Activated CD8-positive, alpha-beta memory T cell treated with anti-CD3 and anti-CD28 coated beads, Interleukin-2, amount 50 U/mL, for 1 hour (primary cell): ENCODE results near the gene SLC6A5.
"Not testable (repeated sequence)": the region's sequence is repeated elsewhere in the genome, so short reads cannot be mapped to it uniquely, and the experiment has no call there.

Experiments used
- DNase-seq: peaks from one replicate; pipeline ENCODE4 v3.0.0-alpha.2; 2020; ENCODE audit errors: extremely low read depth

SLC6A5 gene

DNA sequence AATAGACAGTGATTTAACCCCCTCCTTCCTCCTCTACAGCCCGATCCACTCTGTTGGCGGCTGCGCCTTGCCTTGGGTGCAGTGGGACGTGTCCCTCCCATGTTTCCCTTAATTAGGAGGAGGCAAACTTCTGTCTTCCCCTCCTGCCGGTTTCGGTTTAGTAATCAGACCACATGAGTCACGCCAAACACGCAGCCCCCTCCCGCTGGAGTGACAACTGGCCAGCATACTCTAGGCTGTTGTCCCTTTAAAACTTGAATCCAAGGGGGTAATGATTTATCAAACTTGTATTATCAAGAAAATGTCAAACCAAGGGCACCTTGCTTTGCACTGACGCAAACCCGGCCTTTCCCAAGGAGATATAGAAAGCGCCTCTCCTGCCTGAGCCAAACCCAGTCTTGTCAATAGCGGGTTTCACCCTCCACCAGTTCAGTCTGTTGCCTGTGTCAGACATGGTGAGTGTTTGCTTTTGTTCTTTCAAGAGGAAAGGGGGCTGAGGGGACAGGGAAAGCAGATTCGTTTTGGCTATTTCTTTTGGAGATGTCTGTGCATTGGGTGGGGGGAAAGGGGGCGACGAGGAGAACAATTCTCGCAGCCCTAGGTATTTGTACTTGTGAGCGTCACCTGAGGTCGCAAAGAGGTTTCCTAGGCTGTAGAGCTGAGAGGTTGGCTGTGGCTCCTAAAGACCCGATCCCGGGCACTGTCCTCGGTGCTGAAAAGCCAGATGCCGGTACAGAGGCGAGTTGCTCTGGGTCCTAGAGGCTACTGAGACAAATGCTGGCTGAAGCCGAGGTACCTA is at the start of gene SLC6A5:
SLC6A5 (plus strand) TSS at position 388 of the 799 bp plus-strand sequence; CDS start at position 453, 65 bp downstream.
- no peak for DNase-seq

DNA sequence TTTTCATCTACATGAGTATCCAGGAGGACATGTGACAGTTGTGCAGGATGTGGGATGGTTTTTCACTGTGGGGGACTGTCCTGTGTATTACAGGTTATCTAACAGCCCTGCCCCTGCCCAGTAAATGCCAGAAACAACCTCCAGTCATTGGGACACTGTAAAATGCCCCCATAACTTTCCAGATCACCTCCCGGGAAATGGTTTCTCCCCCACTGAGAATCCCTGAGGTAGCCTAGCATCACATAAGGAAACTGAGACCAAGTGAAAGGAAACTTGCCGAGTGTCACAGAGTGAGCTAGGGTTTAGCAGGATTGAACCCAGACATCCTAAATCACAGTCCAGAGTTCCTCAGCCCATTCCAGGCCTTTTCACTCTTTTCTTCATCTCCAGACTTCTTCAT is 48.3 kb upstream of the SLC6A5 start:
- no peak for DNase-seq

DNA sequence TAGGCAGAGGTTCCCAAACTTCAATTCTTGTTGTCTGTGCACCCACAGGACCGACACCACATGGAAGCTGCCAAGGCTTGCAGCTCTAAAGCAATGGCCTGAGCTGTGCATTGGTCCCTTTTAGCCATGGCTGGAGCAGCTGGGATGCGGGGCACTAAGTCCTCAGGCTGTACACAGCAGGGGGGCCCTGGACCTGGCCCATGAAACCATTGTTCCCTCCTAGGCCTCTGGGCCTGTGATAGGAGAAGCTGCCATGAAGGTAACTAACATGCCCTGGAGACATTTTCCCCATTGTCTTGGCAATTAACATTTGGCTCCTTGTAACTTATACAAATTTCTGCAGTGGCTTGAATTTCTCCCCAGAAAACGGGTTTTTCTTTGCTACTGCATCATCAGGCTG is 43.6 kb upstream of the SLC6A5 start:
- no peak for DNase-seq

DNA sequence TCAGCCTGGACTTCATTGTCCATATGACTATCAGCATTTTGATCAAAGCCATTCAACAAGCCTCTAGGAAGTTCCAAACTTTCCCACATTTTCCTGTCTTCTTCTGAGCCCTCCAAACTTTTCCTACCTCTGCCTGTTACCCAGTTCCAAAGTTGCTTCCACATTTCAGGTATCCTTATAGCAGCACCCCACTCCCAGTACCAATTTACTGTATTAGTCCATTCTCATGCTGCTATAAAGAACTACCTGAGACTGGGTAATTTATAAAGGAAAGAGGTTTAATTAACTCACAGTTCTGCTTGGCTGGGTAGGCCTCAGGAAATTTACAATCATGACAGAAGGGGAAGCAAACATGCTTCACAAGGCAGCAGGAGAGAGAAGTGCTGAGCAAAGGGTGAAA is 43.0 kb upstream of the SLC6A5 start:
- not testable (repeated sequence) for DNase-seq

DNA sequence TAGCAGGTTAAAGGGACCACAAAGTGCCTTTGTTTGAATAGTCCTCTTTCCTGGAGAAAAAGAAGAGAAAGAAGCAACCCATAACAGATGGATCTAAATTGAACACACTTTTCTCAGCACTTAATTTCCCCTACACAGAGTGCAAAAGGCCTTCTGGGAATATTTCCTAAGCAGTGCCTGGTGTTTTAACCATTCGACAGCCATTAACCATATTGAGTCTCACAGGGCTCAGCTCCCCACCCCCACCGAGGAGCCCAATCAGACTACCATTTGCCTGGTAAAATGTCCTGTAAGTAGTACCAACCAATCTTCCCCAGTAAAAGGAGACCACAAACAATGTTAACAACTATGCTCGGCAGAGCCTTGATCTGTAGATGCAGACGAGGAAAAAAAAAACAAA is 40.7 kb upstream of the SLC6A5 start:
- DNase-seq, result no peak

DNA sequence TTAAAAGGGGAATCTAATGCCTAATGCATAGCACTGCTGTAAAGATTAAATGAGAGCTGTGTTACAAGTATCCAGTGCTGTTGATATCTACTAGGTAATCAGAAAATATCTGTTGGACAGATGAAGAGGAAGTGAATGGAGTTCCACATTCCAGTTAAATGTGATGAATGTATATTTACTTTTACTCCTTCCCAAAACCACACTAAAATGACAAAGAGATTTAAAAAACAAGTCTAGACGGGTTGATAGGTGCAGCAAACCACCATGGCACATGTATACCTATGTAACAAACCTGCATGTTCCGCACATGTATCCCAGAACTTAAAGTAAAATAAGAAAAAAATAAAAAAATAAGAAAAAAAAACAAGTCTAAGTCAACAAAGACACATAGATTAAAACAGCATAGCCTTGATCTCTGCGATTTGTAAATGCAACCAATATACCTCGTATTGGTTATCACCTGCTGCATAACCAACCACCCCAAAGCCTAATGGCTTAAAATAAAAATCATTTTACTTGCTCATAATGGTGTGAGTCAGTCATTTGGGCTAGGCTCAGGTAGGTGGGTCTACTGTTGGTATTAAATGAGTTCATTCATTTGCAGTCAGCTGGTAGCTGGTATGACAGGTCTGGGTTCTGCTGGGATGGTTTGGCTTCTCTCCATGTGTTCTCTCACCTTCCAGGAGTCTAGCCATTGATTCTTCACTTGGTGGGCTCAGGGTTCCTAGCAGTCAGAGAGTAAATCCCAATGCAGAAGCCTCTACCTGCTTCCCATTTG is 39.7 kb upstream of the SLC6A5 start:
- no peak for DNase-seq

DNA sequence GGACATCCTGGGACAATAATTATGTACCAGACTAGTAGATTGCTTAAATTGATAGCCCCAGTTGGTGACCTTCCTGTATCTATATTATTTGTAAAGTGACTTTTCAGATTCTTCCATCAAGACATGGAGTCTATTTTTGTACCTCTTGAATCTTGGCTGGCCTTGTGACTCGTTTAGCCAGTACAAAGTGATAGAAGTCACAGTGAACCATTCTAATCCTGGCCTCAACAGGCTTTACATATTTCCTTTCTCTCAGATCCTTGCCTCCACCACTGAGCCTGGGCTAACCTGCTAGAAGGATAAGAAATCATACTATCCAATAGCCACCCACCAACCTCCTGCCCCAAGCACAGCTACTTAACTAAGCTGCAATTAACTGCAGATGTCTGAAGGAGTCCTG is 37.5 kb upstream of the SLC6A5 start:
- no peak for DNase-seq

DNA sequence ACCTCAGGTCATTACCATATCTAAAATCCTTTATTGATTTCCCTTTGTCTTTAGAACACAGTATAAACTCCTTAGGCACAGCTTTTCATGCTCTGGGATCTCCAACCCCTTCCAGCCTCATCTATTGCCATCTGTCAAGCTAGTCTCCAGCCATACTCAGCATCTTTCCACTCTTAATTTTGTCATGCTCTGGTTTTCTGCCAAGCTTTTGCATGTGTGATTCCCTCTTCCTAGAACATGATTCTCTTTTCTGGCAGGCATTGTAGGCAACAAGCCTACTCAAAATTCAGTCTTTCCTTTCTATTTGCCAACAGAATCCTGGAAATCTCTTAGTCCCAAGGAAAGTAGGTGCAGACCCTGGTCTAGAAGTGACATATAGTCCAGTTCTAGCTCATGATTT is 35.5 kb upstream of the SLC6A5 start:
- DNase-seq, result no peak

DNA sequence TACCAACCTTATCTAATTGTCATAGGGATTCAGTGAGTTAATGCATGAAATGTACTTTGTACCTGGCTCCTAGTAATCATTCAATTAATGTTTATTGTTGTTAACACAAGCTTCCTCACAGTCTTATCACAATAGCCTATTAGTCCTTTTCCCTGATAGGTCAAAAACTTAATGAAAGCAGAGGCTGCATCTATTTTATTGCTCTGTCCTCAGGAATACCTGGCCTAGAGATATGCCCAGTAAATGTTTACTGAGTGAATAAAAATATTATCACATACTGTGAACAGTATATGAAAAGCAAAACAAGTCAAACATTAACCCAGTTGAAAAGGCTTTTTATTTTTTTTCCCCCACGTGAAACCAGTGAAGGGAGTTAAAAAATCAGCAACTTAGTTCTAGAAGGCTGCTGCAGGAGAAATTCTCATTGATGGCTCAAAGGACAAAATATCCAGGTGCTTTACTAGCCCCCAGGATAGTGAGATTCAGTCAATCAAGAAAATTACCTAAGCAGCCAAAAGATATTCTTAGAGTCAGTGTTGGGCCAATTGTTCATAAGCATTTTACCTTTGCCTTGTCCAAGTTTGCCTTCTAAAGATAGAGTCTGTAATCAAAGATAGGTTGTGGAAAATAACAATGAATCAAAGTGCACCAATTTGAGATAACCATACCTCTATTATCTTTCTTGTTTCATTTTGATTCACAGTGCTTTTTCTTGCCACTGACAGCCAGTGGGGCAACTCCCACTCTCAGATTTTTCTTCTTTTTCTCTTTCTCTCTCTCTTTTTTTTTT is 34.4 kb upstream of the SLC6A5 start:
- DNase-seq, result no peak

DNA sequence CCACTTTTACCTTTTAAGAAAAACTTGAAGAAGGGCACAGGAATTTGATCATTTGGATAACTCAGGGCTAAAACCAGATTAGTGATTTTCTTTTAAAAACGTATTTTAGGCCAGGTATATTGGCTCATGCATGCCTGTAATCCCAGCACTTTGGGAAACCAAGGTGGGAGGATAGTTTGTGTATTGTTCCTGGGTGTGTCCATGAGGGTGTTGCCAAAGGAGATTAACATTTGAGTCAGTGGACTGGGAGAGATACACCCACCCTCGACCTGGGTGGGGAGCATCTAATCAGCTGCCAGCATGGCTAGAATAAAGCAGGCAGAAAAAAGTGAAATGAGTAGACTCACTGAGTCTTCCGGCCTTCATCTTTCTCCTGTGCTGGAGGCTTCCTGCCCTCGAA is 33.3 kb upstream of the SLC6A5 start:
- not testable (repeated sequence) for DNase-seq

DNA sequence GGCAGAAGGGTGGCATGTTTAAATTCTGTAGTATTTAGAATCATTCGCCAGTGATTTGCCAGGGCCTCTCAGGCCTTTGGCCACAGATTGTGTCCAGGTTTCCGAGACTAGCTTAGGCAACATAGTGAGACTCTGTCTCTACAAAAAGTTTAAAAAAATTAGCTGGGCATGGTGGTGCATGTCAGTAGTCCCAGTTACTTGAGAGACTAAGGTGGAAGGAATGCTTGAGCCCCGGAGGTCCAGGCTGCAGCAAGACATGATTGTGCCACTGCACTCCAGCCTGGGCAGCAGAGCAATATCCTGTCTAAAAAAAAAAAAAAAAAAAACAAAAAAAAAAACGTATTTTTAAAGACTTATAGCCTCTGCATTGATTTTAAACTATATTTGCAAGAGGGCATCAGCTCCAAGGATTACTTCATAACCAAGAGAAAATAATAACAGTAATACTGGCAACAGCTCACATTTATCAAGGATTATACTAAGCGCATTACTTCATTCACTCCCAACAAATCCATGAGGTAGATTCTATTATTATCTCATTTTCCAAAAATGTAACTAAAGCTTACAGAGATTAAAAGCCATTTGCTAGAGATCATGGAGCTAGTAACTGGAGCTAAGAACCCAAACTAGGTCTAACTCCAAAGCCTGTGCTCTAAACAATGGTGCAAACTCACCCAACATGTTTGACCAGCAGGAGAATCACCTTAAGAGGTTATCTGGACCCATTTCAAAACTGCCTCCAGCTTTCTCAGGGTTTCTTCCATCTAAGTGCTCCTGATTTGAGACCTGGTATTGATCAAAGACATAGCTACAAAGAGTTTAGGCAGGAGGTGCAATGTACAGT is 32.6 kb upstream of the SLC6A5 start:
- DNase-seq, result no peak

DNA sequence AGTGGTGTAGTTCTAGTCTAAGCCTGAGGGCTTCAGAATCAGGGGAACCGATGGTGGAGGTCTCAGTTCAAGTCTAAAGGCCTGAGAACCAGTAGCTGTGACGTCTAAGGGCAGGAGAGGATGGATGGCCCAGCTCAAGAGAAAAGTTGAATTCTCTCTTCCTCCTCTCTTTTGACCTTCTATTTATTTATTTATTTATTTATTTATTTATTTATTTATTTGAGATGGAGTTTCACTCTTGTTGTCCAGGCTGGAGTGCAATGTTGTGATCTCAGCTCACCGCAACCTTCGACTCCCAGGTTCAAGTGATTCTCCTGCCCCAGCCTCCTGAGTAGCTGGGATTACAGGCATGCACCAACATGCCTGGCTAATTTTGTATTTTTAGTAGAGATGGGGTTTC is 19.7 kb upstream of the SLC6A5 start:
- not testable (repeated sequence) for DNase-seq

DNA sequence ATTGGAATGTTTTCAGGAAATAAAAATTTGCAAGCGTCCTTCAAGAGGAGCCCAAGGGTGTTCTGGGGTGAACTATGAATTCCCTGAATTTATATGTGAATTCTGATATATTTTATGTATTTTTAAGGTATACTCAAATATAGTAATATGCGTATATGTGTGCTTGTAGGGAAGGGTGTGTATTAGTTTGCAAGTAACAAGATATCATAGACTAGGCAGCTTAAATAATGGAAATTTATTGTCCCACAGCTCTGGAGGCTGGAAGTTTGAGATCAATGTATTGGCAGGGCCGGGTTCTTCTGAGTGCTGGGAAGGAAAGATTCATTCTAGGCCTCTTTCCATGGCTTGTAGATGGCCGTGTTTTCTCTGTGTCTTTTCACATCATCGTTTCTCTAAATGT is 16.2 kb upstream of the SLC6A5 start:
- DNase-seq, result no peak

DNA sequence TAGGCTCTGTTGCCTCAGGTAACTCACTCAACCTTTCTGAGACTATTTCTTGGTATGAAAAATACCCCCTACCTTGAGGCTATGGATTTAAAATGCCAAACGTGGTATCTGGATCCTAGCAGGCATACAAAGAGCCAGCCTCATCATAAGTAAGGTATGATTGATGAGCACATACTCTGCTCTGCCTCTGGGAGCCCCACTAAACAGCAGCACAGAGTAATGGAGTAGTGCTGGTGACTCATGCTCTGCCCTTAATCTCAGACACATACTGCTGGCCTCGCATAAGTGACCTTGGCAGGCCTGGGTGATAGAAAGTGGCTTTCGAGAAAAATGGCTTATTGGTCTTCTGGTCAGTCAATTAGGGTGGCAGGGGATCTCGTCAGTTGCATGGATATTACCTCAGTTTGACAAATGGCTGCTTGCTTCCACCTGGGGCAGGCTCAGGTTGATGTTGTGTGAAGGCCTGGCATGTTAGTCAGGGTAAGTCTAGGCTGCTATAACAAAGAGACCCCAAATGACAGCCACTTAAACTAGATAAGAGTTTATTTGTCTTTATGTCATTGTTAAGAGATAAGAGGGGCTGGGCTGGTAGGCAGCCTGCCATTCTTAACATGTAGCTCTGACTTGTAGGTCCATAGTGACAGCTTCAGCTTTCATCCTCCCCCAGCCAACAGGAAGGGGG is 15.2 kb upstream of the SLC6A5 start:
- no peak for DNase-seq

DNA sequence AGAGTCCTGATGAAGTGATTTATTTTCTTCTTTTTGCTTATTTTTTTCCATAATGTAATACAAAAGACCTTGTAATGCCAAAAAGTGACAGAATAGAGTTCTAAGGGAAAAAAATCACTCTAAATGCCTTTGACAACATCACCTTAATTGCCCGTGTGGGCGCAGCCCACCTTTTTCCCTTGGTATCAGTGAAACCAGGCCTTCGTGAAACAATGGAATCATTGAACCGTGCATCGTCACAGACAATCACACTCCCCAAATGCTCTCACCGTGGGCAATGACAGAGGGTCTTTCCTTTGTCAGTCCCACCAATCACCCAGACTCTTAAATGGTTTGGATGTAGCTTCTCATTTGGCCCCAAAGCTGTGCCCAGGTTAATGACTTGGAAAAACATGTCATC is 9.6 kb upstream of the SLC6A5 start:
- no peak for DNase-seq

DNA sequence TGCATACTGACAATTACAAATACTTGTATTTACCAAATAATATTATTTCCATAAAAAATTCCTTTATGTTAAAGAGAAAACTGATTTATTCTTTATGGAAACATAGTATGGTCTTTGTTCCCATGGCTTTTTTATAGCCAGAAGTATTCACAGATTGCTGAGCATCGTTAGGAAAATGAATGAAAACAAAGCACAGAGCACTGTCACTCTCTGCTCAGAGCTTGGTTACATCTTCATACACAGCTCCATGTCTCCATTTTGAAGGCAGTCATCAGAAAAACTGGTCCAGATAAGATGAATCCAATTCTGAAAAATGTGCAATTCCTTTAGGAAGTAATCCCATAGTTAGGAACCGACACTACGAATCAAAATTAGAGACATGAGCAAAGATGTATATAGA is 9.0 kb upstream of the SLC6A5 start:
- no peak for DNase-seq

DNA sequence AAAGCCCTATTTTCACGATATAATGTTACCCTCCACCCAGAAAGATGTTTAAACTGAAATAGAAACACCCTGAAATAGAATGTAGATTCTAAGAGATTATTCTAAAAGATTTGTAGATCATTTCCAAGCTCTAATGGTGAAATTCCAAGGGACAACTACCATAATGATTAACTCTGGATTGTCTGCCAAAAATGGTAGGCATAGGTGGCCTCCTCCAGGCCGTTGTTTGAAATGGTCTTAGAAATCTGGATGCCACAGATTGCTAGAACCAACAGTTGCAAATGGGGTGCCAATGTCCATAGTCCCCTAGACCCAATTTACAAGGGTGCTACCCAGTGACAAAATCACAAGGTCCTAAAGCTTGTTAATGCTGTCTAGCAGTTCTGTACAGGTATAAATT is 6.7 kb upstream of the SLC6A5 start:
- DNase-seq, result no peak

DNA sequence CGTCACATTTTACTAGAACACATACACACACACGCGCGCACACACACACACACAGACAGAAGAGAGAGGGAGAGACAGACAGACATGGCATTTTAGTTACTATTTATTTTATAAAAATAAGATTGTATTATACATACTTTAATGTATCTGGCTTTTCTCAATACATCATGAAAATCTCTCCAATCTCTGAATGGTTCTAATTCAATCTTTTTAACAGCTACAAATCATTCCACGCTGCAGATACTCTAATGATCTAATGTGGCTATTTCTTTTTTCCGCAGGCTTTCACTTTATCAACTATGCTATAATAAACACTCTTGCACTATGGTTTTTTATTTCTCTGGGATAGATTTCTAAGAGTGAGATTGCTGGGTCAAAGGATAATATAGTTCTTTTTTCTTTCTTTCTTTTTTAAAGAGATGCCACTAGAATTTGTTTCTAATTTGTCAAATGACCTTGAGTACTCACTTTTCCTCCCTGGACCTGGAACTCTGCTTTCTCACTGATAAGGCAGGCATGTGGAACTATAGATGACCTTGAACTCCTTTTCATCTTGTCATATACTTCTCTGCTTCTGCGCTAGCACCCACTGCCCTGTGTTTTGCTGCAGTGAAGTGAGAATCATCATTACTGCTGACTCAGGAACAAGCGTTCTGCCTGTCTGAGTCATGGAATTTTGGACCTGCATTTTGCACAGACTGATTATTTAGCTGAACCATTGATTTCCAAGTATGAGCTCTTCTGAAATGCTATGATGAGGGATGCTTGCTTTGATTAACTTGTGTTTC is 4.9 kb upstream of the SLC6A5 start:
- no peak for DNase-seq

DNA sequence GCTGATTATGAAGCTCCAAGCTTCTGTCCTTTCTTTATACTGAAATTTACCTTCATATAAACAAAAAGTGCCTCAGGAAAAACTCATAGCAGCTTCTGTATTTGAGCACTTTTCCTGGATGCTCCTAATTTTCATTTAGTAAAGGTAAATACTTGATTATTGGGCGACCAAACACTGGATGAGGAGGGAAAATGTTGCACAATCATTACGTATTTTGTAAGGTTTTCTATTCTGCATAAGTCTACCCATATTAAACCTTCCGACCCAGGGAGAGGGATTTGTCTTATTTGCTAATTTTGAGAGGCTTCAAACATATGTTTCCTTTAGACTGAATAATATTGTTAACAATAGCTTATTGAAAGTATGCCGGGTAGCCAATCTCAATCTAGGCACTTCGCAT is 4.3 kb upstream of the SLC6A5 start:
- DNase-seq, result no peak
